MCF 10A (cell line): ENCODE results near the gene PNPO. TPM values are rescaled to one million over a fixed set of nuclear protein-coding genes. Genes with fewer than 3 reads are reported as not detected.

Experiments
- BruUV-seq: library from RNA; stranded (reverse); fragments of 400-500 nt; replicated peaks from 2 replicates; lab custom pipeline; 2021; lab: Mats Ljungman, UMichigan
- CTCF ChIA-PET: fragments of 300-600 bp; sonication (Branson Sonifier 250); formaldehyde crosslinking; extraction: SDS; loops from one replicate; lab custom pipeline; 2021; ENCODE audit warnings: antibody characterized with exemption, inconsistent platforms; lab: Yijun Ruan, JAX
- POLR2A ChIA-PET: fragments of 300-600, 350-650 bp; sonication (Branson Sonifier 250); formaldehyde crosslinking; extraction: SDS; loops from one replicate; lab custom pipeline; 2020; ENCODE audit warnings: antibody characterized with exemption, inconsistent platforms; lab: Yijun Ruan, JAX
- DNase-seq: peaks from one replicate; pipeline ENCODE4 v3.0.0-alpha.2; 2018; ENCODE audit not compliant: unreplicated experiment
- H3K27ac Mint-ChIP-seq: one replicate; pipeline ENCODE4 v1.8.0; 2022; ENCODE audit warnings: mild to moderate bottlenecking, low read depth, mixed read lengths; ENCODE audit not compliant: unreplicated experiment
- H3K27me3 Mint-ChIP-seq: one replicate; pipeline ENCODE4 v1.8.0; 2022; ENCODE audit warnings: mixed read lengths; ENCODE audit not compliant: insufficient read depth, unreplicated experiment
- H3K36me3 Mint-ChIP-seq: one replicate; pipeline ENCODE4 v1.8.0; 2022; ENCODE audit warnings: mild to moderate bottlenecking, moderate library complexity, mixed read lengths; ENCODE audit not compliant: insufficient read depth, unreplicated experiment
- H3K4me1 Mint-ChIP-seq: one replicate; pipeline ENCODE4 v1.8.0; 2022; ENCODE audit warnings: mixed read lengths; ENCODE audit not compliant: insufficient read depth, unreplicated experiment
- H3K4me3 Mint-ChIP-seq: one replicate; pipeline ENCODE4 v1.8.0; 2022; ENCODE audit warnings: mild to moderate bottlenecking, moderate library complexity, mixed read lengths; ENCODE audit not compliant: unreplicated experiment
- H3K9me3 Mint-ChIP-seq: one replicate; pipeline ENCODE4 v1.8.0; 2022; ENCODE audit warnings: mixed read lengths; ENCODE audit not compliant: unreplicated experiment
- CTCF ChIP-seq: fragments of 200-600 bp; IDR thresholded peaks from one replicate; pipeline ENCODE4 v1.8.0; 2022; ENCODE audit warnings: antibody characterized with exemption, mild to moderate bottlenecking; ENCODE audit not compliant: unreplicated experiment
- intact Hi-C: fragments of 100-400 bp; cut with micrococcal nuclease; formaldehyde crosslinking; loops from 2 replicates; pipeline ENCODE4 v1.14.1; 2022
- total RNA-seq: library from RNA; stranded (reverse); gene quantifications from 2 replicates; pipeline ENCODE4 v1.2.3, GENCODE V29; 2022

Gene PNPO
- total RNA-seq, 1 experiment from 2014 or later = 58.4 TPM

GRCh38 chr17:47905221-47905733, 36.1 kb upstream of the PNPO start:
- ChIA-PET POLR2A (interaction anchor here (0.5 to 2.4 kb wide), 15 partner anchors 8 to 162 kb away, joined by 3 to 30 read pairs (median 5); partner anchors contain the start of genes CDK5RAP3, LRRC46, MRPL10 and PNPO), CTCF (interaction anchor here (0.6 to 1.8 kb wide), 9 partner anchors 10 to 193 kb away, joined by 3 to 9 read pairs (median 3); partner anchors contain the start of genes CDK5RAP3 and PNPO)
- Mint-ChIP-seq H3K9me3 (no peaks in the 10 kb centered on the region), H3K4me3 (no peak overlapping the region), H3K27ac (peak overlapping the region; percentile 21), H3K4me1 (peaks cover 30% of the 10 kb centered on the region), H3K36me3 (peaks cover 26% of the 10 kb centered on the region), H3K27me3 (no peaks in the 10 kb centered on the region)
- intact Hi-C loops = no loop called here
- BruUV-seq = no TSS peak
- peak; percentile 33 for DNase-seq
- no peak for TF ChIP-seq CTCF

- Mint-ChIP-seq H3K27me3 (no peaks in the 10 kb centered on the region), H3K36me3 (peaks cover 21% of the 10 kb centered on the region), H3K27ac (peak overlapping the region; percentile 21), H3K4me3 (no peak overlapping the region), H3K4me1 (peaks cover 30% of the 10 kb centered on the region), H3K9me3 (no peaks in the 10 kb centered on the region)
- ChIA-PET POLR2A (interaction anchor here (0.7 to 2.1 kb wide), 4 partner anchors 17 to 260 kb away, joined by 3 to 12 read pairs (median 5); partner anchors contain the start of genes LRRC46 and MRPL10), CTCF (interaction anchor here (1.1 kb wide), 1 partner anchor 35 kb away, joined by 7 read pairs; the partner anchor contains the start of gene PNPO)
- no peak for TF ChIP-seq CTCF
- no peak for DNase-seq
- intact Hi-C loops = no loop called here
- no TSS peak for BruUV-seq
Measured at GRCh38 chr17:47906443-47906842, 34.9 kb upstream of the PNPO start.

GRCh38 chr17:47907932-47908562, 33.3 kb upstream of the PNPO start:
- DNase-seq = no peak
- peaks cover 26% of the 10 kb centered on the region for H3K36me3 Mint-ChIP-seq
- intact Hi-C loops = no loop called here
- no peaks in the 10 kb centered on the region for H3K27me3 Mint-ChIP-seq
- no peak for TF ChIP-seq CTCF
- H3K4me3 Mint-ChIP-seq = no peak overlapping the region
- no peaks in the 10 kb centered on the region for H3K9me3 Mint-ChIP-seq
- H3K27ac Mint-ChIP-seq = no peak overlapping the region
- no TSS peak for BruUV-seq
- POLR2A ChIA-PET = interaction anchor here (1.0 to 1.2 kb wide), 4 partner anchors 13 to 192 kb away, joined by 3 to 4 read pairs (median 3); partner anchors contain the start of genes PNPO and SP2
- peaks cover 20% of the 10 kb centered on the region for H3K4me1 Mint-ChIP-seq
- CTCF ChIA-PET = interaction anchor here (0.6 to 0.9 kb wide), 3 partner anchors 41 to 67 kb away, joined by 3 to 4 read pairs (median 4); no protein-coding TSS in a partner anchor

- ChIA-PET POLR2A (interaction anchor here (1.0 to 1.9 kb wide), 3 partner anchors 18 to 105 kb away, joined by 5 to 12 read pairs (median 10); partner anchors contain the start of genes PNPO and SP2), CTCF (interaction anchor here (1.0 to 1.6 kb wide), 2 partner anchors 30 to 32 kb away, joined by 3 to 4 read pairs; no protein-coding TSS in a partner anchor)
- DNase-seq = no peak
- Mint-ChIP-seq H3K9me3 (no peaks in the 10 kb centered on the region), H3K4me1 (peaks cover 4% of the 10 kb centered on the region), H3K4me3 (no peak overlapping the region), H3K36me3 (peaks cover 39% of the 10 kb centered on the region), H3K27ac (no peak overlapping the region), H3K27me3 (no peaks in the 10 kb centered on the region)
- no TSS peak for BruUV-seq
- intact Hi-C loops = no loop called here
- TF ChIP-seq CTCF = no peak
Measured at GRCh38 chr17:47913050-47913449, 28.3 kb upstream of the PNPO start.
